GM19467 (cell line): ENCODE data around the gene IRAG1.
"Not testable (repeated sequence)": the region's sequence is repeated elsewhere in the genome, so short reads cannot be mapped to it uniquely, and the experiment has no call there.

Source experiments
- ATAC-seq: cut with Tn5 transposase; IDR thresholded peaks from one replicate; pipeline ENCODE4 v1.9.1; 2021; ENCODE audit warnings: mild to moderate bottlenecking, moderate library complexity; ENCODE audit not compliant: unreplicated experiment

IRAG1 gene

DNA sequence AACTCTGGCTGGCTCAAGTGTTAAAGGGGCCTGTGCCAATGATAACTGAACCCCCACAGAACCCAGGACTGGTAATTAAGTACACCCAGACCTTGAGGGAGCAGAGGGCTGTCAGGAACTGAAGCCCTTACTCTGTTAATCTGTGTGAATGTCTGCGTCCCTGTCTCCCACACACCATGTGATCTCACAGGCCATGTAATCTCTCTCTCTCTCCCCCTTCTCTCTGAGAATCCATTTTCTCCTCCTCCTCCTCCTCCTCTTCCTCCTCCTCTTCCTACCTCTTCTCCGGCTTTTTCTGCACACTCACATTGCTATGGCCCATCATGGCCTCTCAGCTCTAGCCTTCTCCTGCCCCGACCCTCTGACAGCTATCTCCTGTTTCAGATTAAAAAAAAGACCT is 14.6 kb upstream of the IRAG1 start:
- ATAC-seq = no peak

- no peak for ATAC-seq
These were observed 8.4 kb upstream of the IRAG1 start for GRCh38 chr11:10701982-10702381.

DNA sequence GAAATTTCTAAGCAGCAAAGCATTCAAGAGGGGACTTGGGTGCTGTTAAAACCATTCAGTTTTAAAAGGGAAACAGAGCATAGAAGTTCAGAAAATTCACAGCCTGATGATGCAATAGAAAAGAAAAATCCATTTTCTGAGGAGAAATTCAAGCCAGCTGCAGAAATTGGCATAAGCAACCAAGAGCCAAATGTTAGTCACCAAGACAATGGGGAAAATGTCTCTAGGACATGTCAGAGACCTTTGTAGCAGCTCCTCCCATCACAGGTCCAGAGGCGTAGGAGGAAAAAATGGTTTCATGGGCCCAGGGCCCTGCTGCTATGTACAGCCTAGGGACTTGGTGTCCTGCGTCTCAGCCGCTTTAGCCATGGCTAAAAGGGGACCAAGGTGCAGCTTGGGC is 5.5 kb upstream of the IRAG1 start:
- no peak for ATAC-seq

- ATAC-seq = no peak
These were observed 3.7 kb upstream of the IRAG1 start for GRCh38 chr11:10697323-10697620.

- no peak for ATAC-seq
These were observed 3.1 kb upstream of the IRAG1 start for GRCh38 chr11:10696468-10697322.

DNA sequence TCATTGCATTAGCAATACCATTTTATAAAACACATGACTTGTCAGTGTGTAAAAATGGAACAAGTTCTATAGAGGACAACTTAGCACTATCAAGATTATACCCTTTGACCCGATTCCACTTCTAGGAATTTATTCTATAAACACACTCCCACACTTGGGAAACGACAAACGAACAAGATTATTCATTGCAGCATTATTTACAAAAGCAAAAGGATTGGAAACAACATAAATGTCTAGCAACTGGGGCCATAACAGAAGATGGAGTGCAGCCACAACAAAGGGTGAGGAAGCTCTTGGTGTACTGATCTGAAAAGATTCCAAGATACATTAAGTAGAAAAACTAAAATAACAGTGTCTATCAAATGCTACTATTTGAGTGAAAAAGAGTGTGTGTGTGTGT is 2.3 kb upstream of the IRAG1 start:
- ATAC-seq = no peak

GRCh38 chr11:10694486-10695239 is 1.1 kb upstream of the IRAG1 start:
- ATAC-seq = no peak

- no peak for ATAC-seq
These were observed 932 bp downstream of the IRAG1 start for GRCh38 chr11:10692531-10693115.

DNA sequence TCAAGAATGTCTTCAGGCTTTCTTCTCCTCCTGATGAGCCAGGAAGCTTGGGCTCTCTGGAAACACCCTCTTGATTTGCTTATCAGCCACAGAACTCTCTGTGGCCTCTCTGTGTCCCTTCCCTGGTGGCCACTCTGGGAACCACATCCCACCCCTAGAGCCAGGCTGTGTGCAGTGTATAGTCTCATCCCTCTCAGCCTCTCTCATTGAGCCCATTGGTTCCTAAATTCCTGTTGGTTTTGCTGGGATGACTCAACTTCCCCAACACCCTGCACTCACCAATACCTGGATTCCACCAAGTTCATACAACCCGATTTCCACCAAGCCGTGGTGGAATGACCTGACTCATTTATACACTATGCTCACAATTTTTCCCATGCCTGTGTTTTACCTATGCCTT is 5.2 kb downstream of the IRAG1 start:
- no peak for ATAC-seq

GRCh38 chr11:10686311-10686710 is 7.2 kb downstream of the IRAG1 start:
- ATAC-seq = no peak

- no peak for ATAC-seq
These were observed 10.1 kb downstream of the IRAG1 start for GRCh38 chr11:10683429-10683828.

- ATAC-seq = no peak
These were observed 12.5 kb downstream of the IRAG1 start for GRCh38 chr11:10680956-10681487.

DNA sequence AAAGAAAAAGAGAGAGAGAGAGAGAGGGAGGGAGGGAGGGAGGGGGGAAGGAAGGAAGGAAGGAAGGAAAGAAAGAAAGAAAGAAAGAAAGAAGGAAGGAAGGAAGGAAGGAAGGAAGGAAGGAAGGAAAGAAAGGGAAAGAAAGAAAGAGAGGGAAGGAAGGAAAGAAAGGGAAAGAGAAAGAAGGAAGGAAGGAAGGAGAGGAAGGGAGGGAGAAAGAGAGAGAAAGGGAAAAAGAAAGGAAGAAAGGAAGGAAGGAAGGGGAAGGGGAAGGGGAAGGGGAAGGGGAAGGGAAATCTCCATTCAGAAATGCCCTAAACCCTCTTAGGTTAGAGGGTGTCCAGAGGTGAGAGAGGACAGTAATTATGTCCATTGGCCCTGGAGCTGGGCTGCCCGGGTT is 13.3 kb downstream of the IRAG1 start:
- ATAC-seq = not testable (repeated sequence)

- no peak for ATAC-seq
These were observed 13.9 kb downstream of the IRAG1 start for GRCh38 chr11:10679644-10680043.

GRCh38 chr11:10678101-10678500 is 15.5 kb downstream of the IRAG1 start:
- no peak for ATAC-seq

DNA sequence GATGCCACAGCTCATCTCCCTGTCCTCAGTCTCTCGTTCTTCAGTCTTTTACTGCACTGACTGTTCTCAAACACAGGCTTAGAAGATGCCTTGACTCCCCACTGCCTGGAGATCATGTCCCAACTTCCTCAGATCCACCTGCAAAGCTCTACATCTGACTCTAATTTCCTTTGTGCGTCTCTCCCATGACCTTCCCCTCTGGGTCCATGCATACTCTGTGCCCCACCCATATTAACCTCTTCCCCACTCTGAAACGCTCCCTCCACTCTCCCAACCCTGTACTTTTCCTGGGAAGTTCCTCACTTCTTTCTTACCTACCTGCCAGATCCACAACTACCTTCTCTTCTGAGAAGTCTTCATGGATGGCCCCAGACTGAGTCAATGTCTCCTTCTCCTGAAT is 16.6 kb downstream of the IRAG1 start:
- ATAC-seq = no peak

DNA sequence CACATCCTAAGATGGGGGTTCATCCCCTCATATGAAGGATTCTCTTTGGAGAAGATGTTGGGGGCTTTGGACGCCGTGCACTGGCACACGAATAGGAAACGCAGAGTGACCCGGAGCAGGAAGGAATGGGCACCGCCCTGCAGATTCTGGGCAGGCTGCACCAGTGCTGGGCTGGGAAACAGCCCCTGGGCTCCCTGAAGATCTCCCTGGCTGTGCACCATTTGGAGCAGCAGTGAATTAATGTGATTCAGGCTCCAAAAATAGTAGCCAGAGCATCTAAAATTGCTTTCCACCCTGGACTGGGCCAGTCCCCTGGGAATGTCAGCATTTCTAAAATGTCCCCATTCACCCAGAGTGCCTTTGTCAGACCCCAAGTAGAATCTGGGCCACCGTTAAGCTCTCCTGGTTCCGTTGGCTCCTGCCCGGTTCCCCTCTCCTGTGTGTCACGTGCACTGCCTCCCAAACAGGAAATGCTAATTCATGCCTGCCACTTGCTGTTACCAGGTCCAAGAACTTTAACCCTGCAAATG is 18.6 kb downstream of the IRAG1 start:
- no peak for ATAC-seq

GRCh38 chr11:10674440-10674855 is 19.1 kb downstream of the IRAG1 start:
- ATAC-seq = no peak

DNA sequence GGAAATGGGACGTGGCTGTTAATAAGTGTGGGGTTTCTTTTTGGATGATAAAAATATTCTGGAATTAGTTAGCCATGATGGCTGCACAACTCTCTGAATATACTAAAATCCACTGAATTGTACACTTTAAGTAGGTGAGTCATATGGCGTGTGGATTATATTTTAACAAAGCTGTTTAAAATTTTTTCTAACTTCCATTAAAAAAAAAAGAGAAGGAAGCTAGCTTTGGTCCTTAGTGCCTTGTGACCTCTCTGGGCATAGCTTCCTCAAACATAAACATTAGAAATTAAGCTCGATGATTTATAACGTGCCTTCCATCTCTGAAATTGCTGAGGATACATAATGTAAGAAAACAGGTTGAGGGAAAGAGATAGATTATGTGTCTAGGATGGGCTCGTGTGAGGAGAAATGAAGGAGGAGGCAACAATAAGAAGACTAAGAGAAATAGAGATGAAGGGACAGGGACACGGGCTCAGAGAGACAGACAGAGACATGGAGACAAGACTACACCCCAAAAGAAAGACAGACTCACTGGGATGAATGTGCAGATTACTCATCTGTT is 20.0 kb downstream of the IRAG1 start:
- no peak for ATAC-seq

DNA sequence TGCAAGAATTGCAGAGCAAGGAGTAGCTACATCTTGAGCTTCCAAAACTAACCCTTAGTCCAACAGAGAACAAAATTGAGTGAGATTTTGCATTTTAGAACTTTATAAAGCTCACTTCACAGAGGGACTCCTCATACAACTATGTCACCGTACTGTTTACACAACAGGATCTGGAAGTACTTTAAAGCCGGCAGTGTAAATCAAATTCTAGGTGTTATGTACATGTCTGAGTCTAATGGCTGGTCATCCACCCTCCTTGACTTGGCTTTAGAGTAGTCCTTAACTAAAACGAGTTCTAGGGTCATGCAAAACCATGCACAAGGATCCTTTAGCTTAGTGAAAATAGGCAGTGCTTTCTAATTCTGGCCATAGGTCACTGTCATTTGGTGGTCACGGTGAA is 23.5 kb downstream of the IRAG1 start:
- no peak for ATAC-seq
